22Rv1 (cell line): ENCODE data around the gene A3GALT2.

ENCODE experiments used
- ZFX ChIP-seq: fragments of 450-650 bp; IDR thresholded peaks from 2 replicates; pipeline ENCODE4 v1.6.1; 2017; ENCODE audit warnings: antibody characterized with exemption, borderline replicate concordance
- TF ChIP-seq, protein P1 (sequence below): fragments of 450-650 bp; IDR thresholded peaks from 2 replicates; pipeline ENCODE4 v1.5.1; 2017; ENCODE audit warnings: mild to moderate bottlenecking

- TF ChIP-seq, protein P1, sequence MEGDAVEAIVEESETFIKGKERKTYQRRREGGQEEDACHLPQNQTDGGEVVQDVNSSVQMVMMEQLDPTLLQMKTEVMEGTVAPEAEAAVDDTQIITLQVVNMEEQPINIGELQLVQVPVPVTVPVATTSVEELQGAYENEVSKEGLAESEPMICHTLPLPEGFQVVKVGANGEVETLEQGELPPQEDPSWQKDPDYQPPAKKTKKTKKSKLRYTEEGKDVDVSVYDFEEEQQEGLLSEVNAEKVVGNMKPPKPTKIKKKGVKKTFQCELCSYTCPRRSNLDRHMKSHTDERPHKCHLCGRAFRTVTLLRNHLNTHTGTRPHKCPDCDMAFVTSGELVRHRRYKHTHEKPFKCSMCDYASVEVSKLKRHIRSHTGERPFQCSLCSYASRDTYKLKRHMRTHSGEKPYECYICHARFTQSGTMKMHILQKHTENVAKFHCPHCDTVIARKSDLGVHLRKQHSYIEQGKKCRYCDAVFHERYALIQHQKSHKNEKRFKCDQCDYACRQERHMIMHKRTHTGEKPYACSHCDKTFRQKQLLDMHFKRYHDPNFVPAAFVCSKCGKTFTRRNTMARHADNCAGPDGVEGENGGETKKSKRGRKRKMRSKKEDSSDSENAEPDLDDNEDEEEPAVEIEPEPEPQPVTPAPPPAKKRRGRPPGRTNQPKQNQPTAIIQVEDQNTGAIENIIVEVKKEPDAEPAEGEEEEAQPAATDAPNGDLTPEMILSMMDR = no peak
- TF ChIP-seq ZFX = no peak
Observed at GRCh38 chr1:33347650-33347992, 26.7 kb upstream of the A3GALT2 start.
